ENCODE data around the gene PIK3R6.
"Not testable (repeated sequence)": the region's sequence is repeated elsewhere in the genome, so short reads cannot be mapped to it uniquely, and the experiment has no call there.

The PIK3R6 gene

DNA sequence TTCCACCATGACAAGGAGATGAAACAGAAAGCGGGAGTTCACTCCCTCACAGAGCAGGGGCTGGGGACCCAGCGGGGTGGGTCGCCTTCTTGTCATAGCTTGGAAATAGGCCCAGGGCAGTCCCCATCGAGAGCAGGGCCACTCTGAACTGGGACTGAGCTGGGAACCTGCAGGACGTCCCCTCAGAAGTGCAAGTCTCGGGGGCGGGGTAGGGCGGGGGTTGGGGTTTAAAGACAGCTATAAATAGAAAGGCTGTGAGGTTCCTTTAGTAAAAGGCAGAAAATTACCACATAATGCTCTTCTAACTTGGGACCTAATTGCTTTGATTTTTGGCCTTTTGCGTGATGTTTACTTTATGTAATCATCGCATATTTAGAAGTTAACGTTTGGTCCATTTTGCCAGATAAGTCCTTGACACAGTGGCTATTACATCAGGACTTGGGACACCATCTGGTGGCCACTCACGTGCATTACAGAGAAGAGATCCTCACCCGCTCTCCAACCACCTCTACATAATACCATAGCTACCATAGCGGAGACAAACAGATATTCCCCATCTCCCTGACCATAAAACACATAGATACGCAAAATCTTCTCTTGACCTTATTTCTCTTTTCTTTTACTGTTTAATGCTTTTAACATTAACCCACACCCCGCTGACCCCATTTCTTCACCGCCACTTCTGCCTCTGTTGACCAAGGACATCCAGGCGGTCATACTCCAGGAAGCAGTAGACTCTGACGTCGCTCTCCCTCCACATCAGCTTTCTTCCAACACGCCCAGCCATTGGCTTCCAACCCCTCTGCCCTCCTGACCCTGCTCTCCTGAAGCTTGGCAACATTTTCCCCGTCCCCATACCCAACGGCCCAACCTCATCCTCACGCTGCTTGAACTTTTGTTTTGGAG lies 27.5 kb upstream of the PIK3R6 start:
- peak; percentile 69 to 75 for DNase-seq

DNA sequence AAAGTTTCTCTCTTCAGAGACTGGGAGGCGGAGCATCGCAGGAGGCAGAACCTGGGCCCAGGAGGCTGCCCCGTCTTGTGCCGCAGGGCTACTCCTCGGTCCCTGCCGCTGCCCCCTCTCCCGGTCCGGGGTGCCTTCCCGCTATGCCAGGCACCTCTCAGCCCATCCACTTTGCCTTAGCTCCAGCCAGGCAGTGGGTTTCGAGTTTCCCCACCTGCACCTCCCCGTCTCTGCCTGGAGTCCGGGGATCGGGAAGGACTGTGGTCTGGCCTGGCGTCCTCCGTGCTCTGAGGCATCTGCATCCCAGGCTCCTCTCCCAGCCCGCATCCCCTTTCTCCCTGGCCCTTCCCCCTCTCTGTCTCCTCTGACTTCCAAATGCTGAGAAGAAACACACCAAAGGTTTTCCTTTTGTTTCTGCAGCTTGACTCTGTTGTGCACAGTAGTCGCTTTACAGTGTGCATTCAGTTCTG lies 26.8 kb upstream of the PIK3R6 start:
- DNase-seq, result no peak

DNA sequence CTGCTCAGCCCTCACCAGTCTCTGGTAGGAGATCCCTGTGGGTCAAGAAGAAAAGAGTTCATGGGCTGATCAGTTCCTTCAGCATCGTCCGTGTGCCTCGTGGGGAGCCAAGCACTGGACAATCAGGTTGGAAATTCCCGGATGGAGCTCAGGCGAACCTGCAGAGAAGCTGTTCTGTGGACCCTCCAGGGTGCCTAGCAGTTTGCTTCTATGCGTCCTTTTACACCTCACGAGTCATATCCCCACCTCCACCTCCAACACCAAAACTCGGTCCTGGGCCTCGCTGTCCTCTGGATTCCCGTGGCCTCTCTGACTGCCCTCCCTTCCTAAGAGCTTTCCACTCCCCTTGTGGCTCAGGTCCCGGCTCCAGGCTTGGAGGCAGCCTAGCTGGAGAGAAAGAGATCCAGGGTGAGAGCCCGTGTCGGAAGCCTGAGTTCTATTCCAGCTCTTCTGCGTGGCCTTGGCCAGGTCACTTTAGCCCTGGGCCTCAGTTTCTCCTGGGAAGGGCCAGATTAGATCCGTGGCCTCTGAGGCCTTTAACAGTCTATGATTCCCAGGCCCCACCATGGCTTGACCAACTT lies 26.2 kb upstream of the PIK3R6 start:
- DNase-seq, result no peak

DNA sequence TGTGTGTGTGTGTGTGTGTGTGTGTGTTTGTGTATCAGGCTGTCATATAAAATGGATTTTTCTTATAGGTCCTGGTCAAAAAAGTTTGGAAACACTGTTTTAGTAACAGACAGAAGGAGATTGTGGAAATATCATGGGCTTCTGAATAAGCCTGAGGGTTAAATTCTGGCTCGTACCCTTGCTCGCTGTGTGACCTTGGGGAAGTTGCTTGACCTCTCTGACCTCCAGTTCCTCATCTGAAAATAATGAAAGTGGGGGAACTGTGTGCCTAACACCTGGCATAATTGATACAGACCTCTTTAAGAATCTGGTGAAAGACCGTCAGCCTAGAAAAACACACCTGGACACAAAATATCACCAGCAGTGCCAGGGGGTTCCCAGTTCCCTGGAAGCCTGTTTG lies 25.6 kb upstream of the PIK3R6 start:
- DNase-seq, result no peak

DNA sequence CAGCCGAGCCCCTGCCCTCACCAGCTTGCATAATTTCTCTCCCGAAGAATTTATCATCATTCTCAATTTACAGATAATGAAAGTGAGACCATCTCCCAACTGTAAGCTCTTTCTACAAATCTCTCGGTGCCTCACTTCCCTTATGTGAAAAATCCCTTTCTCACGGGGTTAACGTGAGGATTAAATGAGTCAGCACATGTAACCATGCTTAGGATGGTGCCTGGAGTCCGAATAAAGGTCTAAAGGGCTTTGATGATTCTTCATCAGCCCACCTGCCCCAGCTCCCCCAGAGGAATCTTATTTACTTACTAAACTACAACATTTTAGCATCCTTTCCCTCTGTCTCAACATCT lies 24.8 kb upstream of the PIK3R6 start:
- peak; percentile 16 to 20 for DNase-seq

DNA sequence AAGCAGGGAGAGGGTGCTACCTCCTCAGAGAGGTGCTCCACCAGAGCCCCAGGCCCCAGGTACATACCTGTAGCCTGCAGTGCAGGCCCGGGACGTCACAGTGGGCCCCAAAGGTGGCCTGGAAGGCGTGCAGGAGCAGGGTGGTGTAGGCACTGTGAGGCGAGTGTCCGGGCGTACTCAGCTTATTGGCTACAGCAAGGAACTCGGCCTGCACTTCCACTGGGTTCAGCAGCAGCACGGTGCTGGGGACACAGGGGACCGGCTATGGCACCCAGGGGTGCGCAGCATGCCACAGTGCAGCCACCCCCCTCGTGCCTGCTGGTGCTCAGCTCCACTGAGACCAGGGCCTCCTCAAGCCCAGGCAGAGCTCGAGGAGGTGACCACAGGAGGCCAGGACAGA lies 23.2 kb upstream of the PIK3R6 start:
- no peak for DNase-seq

DNA sequence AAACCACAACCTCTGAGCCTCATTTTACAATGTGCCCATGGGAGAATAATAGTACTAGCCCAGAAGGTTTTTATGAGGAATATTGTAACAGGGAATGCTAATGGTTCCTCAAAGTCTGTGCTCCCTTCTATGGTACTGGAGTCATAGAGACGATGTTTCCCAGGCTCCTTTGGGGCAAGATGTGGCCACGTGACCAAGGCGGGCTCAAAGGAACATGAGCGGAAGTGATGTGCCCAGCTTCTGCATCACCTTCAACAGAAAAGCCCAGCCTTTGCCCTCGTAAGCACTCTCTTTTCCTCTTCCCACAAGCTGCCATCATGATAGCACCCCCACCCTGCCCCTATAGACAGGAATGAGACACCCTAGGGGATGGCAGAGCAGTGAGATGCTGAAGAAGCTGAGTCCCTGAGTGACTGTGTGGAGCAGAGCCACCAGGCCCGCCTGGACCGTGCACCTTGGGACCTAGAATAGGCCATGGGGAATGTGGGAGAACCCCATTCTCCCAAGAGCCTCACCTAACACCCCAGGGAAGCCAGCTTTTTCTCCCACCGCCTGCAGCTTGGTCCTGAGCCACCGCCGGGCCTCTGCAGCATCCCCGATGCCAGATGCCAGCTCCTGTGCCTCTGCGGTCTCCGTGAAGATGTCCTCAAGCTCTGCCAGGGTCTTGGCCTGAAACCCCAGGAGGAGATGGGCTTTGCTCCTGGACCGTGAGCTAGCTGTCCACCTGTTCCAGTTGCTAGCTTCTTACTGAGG lies 22.2 kb upstream of the PIK3R6 start:
- no peak for DNase-seq

DNA sequence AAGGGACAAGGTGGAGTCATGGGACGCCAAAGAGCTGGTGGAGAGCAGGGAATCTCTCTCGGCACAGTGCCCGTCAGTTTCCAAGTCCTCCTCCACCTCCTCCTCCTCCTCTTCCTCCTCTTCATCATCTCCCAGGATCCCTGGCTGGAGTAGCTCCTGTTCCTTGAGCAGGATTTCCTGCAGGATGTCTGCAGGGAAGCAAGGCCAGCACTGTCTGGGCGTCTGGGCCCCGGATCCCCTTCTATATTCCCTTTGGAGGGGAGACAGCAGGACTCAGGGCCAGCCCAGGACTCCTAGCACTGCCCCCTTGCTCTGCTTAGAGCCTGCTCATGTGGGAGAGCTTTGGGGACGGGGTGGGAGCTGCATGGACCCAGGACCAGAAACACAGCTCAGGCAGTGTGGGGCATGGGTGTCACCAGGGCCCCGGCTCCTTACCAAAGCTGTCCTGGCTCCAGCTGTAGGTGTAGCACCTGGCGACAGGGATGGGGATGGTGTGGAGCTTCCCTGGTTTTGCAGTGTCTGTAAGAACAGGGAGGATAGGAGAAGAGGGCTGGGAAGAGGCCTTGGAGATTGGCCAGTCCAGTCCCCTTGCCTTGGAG lies 21.3 kb upstream of the PIK3R6 start:
- no peak for DNase-seq

DNA sequence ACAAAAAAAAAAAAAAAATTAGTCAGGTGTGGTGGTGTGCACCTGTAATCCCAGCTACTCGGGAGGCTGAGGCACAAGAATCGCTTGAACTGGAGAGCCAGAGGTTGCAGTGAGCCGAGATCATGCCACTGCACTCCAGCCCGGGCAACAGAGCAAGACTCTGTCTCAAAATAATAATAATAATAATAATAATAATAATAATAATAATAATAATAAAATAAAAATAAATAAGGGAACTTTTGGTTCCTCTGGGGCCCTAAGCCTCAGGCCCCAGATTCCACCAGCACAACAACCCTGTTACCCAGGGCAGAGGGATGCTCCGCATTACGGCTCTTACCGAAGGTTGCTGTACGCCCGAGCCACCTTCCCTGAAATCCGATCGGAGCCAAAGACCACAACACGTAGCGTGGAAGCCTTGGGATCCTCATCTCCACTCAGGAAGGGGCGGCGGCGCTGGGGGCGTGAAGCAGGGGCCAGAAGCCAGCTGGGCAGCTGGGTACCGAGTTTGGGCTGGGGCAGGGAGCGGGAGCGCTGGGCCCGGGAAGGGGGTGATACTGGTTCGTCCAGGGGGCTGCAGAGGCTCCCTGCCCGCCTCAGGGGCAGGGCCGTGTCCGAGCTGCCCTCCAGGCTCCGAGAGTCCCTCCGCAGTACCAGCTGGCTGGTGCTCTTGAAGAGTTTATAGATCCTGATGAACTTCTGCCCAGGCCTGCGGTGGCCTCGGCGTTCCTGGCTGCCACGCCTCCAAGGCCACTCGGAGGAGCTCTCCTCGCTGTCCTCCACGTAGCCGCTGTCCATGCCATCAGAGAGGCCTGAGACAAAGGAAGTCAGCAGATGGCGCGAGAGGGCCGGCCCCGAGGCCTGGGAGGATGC lies 20.6 kb upstream of the PIK3R6 start:
- DNase-seq, result no peak

DNA sequence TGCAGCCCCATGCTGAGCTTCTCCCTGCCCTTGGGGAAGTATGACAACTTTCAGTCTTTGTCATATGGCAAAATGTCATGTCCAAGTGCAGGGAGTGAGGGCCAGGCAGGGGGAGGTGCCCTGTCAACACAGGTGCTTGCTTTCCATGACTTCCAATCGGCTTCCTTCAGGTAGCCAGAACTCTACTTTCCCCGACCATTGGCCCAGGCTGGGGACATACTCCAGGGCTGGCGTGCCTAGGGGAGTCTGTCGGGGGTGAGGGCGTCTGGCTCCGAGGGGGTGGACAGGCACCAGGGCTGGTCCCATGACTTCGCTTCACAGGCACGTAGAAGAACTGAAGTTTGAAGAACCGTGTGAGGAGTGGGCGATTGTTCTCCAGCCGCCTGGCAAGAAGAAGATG lies 19.8 kb upstream of the PIK3R6 start:
- DNase-seq, result no peak

DNA sequence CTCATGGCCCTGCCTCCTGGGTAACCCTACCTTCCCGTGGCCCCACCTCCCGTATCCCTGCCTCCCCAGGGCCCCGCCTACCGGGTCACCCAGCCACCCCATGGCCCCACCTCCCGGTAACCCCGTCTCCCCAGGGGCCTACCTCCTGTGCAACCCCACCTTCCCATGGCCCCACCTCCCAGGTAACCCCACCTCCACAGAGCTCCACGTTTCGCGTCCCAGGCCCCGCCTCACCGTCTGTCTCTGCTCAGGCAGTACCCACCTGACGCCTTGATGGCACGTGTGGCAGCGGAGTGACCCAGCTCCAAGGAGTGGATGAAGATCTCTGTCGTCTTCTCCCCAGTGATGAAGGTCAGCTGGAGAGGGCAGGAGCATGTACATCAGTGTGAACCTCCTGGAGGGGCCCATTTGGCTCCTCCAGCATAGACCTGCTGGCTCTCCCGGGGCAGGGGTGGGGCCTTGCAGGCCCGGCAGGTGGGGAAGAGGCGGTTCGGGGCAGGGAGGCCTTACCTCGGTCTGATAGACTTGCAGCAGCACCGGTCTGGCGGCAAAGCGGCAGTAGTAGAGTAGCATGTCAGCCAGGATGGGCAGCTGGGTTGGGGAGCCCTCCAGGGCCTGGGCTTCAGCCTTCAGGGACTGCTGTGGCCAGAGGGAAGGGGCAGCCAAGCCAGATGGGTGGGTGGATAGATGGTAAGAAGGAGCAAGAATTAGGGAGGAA lies 18.7 kb upstream of the PIK3R6 start:
- no peak for DNase-seq

DNA sequence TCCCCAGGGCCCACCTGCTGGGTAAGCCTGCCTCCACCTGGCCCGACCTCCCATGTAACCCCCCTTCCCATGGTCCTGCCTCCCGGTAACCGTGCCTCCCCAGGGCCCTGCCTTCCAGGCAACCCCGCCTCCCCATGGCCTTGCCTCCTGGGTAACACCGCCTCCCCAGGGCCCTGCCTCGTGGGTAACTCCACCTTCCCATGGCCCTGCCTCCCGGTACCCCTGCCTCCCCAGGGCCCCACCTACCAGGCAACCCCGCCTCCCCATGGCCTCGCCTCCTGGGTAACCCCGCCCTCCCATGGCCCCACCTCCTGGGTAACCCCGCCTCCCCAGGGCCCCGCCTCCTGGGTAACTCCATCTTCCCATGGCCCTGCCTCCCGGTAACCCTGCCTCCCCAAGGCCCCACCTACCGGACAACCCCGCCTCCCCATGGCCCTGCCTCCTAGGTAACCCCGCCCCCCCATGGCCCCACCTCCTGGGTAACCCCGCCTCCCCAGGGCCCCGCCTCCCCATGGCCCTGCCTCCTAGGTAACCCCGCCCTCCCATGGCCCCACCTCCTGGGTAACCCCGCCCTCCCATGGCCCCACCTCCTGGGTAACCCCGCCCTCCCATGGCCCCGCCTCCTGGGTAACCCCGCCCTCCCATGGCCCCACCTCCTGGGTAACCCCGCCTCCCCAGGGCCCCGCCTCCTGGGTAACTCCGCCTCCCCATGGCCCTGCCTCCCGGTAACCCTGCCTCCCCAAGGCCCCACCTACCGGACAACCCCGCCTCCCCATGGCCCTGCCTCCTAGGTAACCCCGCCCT lies 17.9 kb upstream of the PIK3R6 start:
- DNase-seq, result not testable (repeated sequence)

DNA sequence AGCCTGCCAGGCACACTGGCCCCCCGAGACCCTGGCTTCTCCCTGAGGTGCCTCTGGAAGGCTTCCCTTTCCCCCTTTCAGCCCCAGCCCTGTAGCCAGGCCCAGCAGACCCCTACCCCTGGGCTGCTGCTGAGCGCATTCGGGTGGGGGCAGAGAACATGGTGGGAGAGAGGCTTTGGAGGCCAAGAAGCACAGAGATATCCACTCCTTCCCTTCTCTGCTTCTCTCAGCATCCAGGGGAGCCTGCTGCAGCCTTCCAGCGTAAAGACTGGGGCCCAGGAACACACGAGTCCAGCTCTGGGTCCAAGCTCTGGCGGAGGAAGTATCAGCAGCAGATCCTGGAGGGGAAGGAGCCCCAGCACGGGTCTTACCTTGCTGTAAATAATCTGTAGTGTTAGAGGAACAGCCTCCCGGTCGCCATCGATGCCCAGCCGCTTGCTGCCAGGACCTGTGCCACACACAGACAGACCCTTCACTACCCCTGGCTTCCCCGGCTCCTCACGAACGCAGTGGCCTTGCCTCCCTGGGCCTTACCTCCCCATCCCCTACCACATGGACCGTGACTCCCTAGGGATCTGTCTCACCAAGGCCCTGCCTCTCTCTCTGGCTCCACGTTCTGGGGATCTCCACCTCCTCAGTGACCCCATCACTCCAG lies 17.0 kb upstream of the PIK3R6 start:
- DNase-seq, result no peak

DNA sequence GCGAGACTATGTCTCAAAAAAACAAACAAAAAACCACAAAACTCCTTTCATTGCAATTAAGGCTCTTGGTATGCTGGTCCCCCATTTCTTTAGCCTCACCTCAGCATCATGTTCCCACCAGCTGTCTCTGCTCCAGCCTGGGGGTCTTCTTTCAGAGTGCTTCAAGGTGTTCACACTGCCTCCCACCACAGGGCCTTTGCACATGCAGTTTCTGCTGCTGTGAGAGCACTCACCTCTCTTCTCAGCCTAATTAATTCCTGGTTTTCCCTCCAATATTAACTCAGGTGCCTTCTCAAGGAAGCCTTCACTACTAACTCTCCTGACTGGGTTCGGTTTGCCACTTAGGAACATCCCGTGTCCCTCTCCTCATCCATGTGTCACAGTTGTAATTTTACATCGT lies 15.9 kb upstream of the PIK3R6 start:
- DNase-seq, result no peak

DNA sequence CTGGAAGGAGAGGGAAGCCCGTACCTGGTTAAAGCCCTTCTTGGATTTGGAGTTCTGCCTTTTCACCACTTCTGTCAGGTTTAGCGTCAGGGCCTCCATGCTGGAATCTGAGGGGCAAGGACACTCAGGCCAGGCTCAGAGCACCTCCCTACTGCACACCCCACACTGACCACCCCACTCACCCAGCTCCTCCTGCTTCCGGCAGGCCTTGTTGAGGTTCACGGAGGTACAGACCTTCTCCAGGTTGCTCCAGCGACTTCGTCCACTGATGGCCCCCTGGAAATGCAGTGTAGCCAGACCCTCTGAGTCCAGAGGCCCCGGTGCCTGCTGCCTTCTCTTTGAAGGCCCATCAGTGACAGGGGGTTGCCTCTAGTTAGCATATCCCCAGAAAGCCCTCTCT lies 14.1 kb upstream of the PIK3R6 start:
- no peak for DNase-seq

DNA sequence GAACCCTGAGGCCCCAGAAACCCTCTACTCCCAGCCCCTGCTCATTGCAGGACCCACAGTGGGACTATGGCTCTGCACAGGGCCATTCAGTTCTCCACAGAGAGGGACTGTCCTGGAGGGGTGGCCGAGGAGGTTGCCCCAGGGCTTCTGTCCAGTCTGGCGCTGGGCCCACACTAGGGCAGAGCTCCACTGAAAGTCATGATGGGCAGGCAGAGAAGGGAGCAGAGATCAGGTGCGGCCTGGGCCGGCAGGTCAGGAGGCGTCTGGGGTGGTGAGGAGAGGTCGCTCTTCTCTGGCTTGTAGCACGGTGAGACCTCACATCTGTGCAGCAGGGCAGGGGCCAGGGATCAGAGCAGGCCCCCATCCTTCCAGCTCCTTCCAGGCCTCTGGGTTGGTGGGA lies 13.0 kb upstream of the PIK3R6 start:
- no peak for DNase-seq

DNA sequence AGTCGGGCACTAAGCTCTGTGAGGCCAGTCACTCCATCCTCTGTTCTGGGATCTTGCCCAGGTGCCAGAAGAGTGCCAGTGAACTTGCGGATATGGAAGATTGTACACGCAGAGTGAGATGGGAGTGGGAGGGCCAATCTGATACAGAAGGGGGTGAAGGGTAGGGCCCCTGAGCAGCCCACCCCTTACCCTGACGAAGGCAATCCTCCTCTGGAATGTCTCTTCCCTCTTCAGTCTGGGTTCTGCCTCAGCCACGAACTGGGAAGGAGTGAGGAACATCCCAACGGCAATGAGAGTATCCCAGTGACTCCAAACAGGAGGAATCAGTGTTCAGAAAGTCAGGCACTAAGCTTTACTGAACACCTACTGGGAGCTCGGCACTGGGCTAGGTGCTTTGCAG lies 11.9 kb upstream of the PIK3R6 start:
- no peak for DNase-seq

DNA sequence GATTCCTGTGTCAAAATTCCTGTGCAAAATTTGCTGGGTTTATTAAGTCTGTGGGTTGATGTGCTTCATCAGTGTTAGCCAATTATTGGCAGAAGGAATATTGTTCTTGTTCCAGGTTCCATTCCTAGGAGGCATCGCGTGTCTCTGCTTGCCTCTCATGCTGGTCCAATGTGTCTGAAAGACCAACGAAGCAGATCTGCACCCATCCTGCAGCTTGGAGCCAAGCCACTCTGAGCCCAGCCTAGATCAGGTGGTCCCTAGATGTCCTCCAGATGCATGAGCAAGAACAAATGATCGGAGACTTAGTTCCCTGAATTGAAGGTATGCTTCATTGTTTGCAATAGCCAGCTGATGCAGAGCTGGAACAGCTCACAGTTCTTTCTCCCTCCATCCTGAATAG lies 10.5 kb upstream of the PIK3R6 start:
- no peak for DNase-seq

DNA sequence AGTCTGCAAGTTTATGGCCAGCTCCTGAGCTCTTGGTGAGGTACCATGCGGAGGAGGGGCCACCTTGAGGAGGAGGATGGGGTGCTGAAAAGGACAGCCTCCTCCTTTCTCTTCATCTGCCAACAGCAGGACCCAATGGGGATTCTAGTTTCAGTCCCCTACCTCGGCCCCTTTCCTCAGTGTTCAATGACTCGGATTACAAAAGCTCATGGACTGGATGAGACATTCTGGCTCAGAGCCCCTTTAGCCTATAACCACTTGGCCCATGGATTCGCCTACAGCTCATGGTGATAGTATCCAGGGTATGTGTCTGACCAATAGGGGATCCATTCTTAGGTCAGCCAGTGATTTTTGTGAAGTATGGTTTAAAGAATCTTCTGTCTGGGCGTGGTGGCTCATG lies 8.5 kb upstream of the PIK3R6 start:
- DNase-seq, result no peak

DNA sequence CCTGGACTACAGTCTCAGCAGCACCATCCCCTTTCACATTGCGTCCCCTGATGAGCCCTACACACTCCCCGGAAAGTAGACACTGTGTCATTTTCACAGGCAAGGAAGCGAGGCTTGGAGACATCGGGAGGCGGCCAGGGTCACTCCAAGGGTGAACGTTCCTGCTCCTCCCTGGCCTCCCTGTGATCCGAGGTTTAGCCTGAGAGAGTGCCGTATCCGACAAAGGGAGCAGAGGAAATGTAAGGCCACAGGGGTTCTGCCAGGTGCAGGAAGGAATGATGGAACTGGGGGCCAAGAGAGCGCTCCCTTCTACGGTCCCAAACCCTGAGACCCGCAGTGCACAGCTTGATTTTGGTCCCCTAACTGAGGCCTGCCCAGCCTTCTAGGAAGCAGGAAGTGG lies 8.0 kb upstream of the PIK3R6 start:
- no peak for DNase-seq

Data from inflammatory macrophage (primary cell).